Fibroblast of peridontal ligament (primary cell): ENCODE measurements around the gene MACROD1.
A peak's percentile ranks its signal among the peaks of the same experiment; 100 is the strongest.
"Not testable (repeated sequence)": the region's sequence is repeated elsewhere in the genome, so short reads cannot be mapped to it uniquely, and the experiment has no call there.

ENCODE experiments used
- DNase-seq: peaks from one replicate; pipeline ENCODE4 v3.0.0-alpha.2; 2010; ENCODE audit errors: extremely low read depth

MACROD1 gene

DNA sequence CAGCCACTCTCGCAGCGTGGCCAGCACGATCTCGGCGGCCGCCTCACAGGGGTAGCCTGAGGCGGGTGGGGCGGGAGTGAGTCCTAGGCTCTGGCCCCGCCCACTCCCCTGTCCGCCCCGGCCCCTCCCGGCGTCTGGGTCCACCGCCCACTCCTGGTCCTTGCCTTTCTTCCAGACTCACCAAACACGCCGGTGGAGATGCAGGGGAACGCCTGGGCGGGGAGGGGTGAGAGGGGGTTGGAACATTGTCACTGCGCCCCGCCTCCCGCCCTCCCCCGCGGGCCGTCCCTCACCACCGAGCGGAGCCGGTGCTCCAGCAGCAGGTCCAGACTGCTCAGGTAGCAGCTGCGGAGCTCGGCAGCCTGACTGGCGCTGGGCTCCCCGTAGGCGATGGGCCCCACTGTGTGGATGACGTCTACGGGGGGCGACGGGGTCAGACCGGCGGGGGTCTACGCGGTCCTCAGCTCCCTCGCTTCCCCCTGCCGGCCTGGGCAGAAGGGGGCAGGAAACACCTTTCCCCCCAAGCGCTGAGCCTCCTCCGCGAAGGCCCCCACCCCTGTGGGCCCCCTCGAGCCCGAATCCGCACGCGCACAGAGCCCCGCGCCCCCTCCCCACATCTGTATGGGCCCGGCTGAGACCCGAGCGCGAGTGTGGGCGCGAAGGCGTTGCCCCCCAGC lies 166.4 kb downstream of the MACROD1 start:
- DNase-seq = peak; percentile 11

DNA sequence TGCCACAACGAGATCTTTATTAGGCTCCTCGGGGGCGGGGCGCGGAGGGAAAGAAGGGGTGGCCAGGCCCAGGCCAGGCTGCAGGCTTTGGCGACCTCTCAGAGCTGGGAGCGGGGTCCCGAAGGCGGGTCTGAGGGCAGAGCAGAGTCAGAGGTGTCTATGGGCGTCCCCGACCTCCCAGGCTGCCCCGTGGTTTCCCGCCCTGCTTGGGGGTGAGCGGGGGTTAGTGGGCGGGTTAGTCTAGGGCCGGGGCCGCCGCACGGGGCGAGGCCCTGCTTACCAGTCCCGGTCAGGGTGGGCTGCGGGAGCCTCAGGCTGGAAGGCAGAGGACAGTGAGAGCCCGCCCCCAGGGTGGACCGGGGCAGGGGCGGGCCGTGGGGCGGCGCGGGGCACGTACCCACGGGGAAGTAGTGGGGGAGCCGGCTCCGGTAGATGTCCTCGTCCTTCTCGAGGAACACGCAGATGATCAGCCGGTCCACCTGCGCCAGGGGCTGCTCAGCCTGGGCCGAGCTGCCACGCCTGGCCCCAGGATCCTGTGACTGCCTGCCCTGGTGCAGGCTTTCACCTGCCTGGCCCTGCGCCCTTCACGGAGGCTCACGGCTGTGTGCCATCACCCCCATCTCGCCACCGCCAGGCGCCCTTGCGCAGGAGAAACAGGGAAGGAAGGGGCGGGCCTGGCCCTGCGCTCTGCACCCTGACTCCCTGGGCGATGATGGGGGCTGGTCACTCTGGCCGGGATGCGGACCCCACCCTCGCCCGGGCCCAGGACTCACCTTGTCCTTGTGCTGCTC lies 167.2 kb downstream of the MACROD1 start:
- no peak for DNase-seq

DNA sequence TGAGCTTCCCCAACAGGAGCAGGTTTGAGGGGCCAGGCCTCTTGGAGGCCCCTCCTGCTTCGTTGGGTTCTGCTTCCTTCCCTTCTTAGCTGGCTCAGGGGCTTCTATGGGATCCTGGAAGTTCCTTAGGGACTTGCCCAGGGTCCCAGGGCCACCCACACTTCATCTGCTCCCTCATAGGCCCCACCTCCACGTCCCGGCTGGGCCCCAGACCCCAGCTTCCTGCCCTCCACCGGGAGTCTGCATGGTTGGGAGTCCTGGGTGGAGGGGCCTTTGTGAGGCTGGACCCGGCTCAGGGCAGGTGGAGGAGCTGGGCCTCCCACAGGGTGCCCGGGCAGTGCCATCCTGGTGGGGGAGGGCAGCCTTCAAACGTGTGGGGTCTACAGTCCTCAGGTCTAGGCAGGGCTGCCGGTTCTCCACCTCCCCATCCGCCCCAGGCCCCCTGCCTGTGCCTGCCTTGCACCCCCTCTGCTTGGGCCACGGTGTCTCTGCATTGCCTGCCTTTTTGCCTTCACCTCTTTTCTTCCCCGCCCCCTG lies 168.0 kb downstream of the MACROD1 start:
- no peak for DNase-seq

DNA sequence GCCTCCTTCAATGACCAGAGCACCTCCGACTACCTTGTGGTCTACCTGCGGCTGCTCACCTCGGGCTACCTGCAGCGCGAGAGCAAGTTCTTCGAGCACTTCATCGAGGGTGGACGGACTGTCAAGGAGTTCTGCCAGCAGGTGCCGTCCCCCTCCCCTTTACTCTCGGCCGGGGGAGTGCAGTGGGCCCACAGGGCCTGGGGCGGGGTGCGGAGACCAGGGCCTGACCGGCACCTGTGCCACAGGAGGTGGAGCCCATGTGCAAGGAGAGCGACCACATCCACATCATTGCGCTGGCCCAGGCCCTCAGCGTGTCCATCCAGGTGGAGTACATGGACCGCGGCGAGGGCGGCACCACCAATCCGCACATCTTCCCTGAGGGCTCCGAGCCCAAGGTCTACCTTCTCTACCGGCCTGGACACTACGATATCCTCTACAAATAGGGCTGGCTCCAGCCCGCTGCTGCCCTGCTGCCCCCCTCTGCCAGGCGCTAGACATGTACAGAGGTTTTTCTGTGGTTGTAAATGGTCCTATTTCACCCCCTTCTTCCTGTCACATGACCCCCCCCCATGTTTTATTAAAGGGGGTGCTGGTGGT lies 168.7 kb downstream of the MACROD1 start:
- DNase-seq = no peak

DNA sequence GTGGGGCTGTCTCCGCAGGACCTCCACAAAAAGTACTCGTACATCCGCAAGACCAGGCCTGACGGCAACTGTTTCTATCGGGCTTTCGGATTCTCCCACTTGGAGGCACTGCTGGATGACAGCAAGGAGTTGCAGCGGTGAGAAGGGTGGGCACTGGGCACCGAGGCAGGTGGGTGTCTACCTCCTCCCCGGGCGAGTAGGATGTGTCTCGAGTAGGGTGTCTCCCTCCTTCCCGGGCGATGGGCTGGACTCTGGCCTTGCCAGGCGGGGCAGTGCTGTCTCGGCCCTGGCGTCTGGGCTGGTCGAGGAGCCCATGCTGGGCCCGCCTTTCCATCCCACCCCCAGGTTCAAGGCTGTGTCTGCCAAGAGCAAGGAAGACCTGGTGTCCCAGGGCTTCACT lies 169.4 kb downstream of the MACROD1 start:
- no peak for DNase-seq

DNA sequence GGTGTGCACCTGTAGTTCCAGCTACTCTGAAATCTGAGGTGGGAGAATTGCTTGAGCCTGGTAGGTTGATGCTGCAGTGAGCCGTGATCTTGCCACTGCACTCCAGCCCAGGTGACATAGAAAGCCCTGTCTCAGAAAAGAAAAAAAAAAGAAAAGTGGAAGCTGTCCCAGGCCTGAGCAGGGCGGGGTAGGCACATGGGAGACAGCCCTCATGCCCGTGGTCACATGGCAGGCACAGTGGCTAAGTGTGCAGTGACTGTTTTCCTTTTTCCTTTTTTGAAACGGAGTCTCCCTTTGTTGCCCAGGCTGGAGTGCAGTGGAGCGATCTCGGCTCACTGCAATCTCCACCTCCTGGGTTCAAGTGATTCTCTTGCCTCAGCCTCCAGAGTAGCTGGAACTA lies 171.9 kb downstream of the MACROD1 start:
- no peak for DNase-seq

DNA sequence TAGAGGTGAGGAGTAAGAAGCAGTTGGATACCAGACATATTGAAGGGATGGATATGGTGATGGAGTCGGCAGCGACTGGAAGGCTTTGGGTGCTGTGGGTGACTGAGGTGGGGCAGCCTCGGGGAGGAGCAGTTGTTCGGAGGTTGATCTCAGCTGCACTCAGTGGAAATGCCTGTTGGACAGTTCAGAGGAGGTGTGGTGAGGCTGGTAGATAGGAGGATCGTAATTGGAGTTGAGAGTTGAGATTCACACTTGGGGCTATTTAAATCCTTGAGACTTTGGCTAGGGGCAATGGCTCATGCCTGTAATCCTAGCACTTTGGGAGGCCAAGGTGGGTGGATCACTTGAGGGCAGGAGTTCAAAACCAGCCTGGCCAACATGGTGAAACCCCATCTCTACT lies 172.8 kb downstream of the MACROD1 start:
- no peak for DNase-seq

DNA sequence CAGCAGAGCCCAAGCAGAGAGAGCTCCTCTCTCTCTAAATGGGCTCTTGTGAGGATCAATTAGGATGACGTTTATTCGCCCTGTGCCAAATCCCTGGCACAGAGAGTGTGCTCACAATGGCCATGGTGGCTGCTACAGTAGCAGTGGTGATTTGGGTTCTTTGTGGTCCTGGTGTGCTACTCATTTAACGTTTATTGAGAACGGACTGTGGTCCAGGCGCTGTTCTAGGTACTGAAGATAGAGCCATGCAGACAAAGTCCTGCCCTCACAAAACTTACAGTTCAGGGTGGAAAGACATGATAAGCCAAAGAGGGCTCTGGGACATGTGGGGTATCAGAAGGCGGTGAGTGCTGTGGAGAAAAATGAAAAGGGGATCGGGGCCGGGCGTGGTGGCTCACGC lies 174.4 kb downstream of the MACROD1 start:
- no peak for DNase-seq

DNA sequence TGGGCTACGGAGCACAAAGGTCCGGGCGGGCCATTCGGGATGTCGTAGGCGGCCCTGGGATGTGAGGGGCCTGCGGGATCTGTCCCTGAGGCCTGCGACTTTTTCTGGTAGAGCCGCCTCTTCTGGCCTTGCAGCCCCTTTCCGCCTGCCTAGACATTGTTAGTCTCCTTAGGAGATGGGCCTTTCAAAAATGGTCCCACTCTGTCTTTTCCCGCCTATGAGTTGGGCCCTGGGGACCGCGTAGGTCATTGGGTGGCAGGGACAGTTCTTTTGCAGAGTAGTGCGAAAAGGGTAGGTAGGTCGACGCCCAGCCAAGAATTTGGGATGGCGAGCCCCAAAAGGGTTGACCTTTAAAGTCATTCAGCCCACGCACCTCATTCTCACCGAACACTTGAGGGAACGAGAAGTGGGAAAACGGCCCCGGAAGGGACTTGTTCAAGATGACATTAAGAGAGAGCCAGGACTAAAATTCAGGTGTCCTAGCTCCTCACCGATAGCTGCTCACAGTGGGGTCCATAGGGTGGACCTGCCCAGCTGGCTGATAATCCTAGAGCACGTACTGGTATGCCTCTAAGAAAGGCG lies 178.9 kb downstream of the MACROD1 start:
- DNase-seq = no peak

DNA sequence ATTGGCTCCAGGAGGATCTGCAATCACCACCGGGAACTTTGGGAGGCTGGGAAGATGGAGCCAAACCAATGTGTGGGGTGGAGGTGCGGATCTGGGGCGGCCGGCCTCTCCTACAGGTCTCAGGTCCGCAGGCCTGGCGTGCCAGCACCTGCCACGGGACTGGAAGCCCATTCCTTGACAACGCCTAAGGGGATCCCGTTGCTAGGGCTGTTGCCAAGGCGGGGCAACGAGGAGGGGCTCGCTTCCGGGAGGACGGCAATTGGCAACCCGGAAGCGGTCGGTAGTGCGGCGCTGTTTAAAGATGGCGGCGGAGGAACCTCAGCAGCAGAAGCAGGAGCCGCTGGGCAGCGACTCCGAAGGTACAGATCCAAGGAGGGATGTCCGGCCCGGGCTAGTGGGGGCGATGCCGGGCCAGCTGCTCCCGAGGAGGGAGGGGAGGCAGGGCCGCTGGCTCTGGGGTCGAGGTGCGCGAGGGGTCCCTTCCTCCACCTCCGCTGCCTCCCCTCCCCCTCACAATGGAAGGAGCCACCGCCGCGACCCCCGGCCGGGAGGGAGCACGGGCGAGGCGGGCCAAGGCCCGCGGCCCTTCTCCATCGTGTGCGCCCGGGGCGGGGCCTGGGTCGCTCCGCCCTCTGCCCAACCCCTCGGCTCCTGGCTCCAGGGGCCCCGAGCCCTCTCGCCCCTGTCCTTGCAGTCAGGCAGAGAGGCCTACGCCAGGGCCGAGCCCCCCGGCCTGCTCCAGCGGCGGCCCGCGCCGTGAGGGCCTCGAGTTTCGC lies 179.6 kb downstream of the MACROD1 start, which contains the start of gene OTUB1:
Gene OTUB1, plus strand, starts transcription at position 283 of the 776 bp plus-strand sequence. Its CDS starts 19 bp downstream, at position 302.
- peak; percentile 82 for DNase-seq

DNA sequence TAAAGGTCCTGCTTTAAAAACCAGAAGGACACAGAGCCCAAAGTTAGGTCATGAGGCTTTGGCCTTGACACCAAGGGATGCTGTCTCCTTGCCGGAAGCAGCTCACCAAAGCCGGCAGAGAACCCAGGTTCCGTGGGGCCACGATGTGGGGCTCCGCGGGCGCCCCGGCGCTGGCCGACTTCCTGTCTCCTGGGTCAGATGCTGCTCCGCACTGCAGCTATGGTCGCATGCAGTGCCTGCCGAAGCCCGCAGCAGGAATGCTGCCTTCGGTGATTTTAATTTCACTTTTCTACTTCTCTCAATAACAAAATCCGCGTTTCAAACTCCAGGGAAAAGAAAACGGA lies 180.1 kb downstream of the MACROD1 start:
- no peak for DNase-seq

DNA sequence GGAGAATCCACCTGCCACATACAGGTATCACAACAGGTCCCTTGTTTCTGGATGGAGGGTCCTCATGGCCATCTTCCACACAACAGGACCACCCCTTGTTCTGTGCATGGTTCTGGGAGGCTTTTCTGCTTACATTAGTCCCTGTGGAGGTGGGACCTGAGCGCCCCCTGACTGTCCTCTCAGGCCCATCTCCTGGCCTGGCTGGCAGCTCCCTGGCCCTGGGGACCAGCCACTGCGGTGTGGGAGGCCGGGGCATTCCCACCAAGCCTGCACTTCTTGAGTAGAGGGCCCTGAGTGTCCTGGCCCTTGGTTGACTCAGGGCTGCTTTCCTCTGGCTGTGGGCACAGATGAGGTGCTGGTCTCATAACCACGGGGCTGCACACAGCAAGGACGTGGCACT lies 186.5 kb downstream of the MACROD1 start:
- DNase-seq = no peak

DNA sequence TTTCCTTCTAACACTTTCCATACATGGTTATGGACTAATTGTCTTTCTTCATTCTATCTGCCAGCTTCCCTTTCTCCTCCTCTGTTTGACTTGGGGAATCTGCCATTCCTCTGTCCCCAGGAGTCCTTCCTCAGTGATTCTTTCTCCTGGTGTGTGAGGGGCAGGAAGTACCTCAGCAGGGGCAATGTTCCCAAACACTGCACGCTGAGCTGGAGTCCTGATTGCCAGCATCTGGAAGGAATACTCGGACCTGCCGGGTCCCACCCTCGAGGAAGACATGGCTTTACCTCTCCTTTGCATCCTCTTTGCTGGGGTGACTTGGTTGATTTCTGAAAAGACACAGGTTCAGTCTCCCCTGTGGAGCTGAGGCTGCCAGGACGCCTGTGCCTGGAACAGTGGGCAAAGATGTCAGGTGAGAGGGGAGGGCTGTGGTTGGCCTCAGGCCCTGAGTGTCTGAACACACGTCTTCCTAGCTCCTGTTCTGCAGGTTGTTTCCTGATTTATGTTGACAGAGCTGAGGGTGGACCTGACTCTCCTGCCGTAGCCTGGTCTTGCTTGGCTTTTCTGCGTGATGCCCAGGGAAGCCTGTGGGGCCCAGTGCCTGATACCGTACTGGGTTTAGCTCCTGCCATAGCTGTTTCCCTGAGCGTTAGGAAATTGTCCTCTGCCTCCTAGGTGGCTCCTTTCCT lies 187.2 kb downstream of the MACROD1 start:
- DNase-seq = no peak

DNA sequence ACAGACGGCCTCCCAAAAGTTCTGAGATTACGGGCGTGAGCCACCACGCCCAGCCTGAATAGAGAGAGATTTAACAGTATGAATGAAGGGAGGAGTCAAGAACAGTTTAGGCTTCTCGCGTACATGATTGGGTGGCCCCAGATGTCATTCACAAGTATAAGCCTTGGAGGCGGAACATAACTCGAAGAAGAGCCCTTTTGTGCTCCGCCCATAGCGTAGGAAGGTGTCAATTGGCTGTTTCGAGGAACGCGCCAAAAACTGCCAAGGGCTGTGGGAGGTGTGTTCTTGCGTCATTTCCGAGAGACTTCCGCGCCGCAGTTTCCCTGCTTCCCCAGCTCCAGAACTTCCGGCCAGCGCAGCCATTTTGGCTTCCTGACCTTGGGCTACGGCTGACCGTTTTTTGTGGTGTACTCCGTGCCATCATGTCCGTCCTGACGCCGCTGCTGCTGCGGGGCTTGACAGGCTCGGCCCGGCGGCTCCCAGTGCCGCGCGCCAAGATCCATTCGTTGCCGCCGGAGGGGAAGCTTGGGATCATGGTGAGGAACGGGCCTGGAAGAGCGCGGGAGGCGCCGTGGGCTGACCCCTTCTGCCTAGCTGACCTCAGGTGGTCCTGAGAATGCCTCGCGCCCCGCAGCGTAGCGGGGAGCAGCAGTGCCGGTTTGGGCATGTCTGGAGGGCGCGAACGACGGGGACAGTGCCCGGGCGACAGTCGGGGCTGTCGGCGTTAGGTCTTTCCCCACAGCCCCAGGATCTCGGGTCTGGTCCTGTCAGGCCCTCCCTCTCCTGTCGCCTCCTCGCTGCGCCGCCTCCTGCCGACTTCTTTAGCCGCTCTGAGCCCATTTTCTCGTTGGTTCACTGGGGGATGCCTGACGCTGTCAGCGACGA lies 191.4 kb downstream of the MACROD1 start, which contains the start of gene COX8A:
Gene COX8A, plus strand, starts transcription at position 362 of the 885 bp plus-strand sequence. Its CDS starts 61 bp downstream, at position 423.
- DNase-seq = peak; percentile 100

DNA sequence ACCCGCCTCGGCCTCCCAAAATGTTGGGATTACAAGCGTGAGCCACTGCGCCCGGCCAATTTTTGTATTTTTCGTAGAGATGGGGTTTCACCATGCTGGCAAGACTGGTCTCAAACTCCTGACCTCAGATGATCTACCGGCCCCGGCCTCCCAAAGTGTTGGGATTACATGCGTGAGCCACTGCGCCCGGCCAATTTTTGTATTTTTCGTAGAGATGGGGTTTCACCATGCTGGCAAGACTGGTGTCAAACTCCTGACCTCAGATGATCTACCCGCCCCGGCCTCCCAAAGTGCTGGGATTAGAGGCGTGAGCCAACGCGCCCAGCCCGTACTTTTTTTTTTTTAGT lies 192.0 kb downstream of the MACROD1 start:
- not testable (repeated sequence) for DNase-seq

DNA sequence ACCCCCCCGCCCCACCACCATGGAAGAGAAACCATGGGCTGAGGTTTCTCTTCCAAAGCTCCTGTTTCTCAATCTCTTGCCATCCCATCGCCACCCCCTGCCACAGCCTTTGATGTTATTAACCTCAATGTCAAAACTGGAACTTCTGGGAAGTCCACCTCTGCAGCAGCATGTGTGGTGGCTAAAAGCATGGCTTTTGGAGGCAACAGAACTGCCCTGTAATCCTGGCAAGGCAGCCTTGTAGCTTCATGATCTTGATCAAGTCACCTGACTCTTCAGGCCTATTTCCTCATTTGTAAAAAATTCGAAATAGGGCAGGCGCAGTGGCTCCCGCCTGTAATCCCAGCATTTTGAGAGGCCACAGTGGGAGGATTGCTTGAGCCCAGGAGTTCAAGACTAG lies 195.0 kb downstream of the MACROD1 start:
- no peak for DNase-seq

DNA sequence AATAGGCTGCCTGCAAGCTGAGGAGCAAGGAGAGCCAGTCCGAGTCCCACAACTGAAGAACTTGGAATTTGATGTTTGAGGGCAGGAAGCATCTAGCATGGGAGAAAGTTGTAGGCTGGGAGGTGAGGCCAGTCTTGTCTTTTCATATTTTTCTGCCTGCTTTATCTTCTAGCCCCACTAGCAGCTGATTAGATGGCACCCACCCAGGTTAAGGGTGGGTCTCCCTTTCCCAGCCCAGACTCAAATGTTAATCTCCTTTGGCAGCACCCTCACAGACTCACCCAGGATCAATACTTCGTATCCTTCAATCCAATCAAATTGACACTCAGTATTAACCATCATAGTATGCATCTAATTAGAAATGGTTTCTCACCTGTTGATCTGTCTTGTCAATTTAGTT lies 196.5 kb downstream of the MACROD1 start:
- no peak for DNase-seq

DNA sequence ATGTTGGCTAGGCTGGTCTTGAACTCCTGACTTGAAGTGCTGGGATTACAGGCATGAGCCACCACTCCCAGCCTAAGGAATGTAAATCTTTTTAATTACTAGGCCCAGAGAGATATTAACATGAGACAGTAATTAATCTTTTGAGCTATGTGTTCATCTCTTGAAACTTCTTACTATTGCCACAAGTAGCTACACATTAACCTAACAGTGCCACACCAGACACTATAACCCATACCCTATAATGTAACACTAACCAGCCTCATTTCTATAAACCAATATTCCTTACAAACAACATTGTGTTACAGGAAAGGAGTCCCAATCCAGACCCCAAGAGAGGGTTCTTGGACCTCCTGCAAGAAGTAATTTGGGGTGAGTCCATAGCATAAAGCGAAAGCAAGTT lies 199.5 kb downstream of the MACROD1 start:
- DNase-seq = no peak

DNA sequence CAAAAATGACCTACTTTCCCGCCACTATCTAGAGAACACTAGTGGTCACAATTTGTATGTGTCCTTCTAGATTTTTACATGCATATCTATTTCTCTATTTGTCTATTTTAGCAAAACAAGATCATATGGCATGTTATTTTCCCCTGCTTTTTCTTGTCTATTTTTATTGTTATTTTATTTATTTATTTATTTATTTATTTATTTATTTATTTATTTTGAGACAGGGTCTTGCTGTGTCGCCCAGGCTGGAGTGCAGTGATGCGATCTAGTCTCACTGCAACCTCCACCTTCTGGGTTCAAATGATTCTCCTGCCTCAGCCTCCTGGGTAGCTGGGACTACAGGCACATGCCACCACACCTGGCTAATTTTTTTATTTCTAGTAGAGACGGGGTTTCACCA lies 202.0 kb downstream of the MACROD1 start:
- DNase-seq = not testable (repeated sequence)
